ENCODE results near the gene YWHAH.
"Not testable (repeated sequence)": the region's sequence is repeated elsewhere in the genome, so short reads cannot be mapped to it uniquely, and the experiment has no call there.

YWHAH gene

DNA sequence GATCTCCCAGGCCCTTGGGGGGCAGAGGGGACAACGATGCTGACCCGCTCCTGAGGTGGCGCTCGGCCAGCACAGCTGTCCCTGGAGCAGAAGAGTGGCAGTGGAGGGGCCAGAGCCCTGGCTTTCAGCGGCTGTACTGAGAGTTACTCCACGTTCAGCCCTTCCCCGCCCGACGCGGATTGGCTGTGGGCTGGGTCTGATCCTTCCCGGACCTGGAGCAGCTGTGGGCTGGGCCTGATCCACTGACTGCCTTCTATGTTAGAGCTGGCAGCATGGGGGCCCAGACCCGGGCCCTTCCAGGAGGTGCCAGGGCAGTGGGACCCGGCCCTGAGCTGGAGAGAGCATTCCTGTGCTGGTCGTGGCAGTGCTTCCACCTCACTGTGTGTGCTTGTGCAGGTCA is 27.8 kb downstream of the YWHAH start:
- TF ChIP-seq, protein P1, sequence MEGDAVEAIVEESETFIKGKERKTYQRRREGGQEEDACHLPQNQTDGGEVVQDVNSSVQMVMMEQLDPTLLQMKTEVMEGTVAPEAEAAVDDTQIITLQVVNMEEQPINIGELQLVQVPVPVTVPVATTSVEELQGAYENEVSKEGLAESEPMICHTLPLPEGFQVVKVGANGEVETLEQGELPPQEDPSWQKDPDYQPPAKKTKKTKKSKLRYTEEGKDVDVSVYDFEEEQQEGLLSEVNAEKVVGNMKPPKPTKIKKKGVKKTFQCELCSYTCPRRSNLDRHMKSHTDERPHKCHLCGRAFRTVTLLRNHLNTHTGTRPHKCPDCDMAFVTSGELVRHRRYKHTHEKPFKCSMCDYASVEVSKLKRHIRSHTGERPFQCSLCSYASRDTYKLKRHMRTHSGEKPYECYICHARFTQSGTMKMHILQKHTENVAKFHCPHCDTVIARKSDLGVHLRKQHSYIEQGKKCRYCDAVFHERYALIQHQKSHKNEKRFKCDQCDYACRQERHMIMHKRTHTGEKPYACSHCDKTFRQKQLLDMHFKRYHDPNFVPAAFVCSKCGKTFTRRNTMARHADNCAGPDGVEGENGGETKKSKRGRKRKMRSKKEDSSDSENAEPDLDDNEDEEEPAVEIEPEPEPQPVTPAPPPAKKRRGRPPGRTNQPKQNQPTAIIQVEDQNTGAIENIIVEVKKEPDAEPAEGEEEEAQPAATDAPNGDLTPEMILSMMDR (conservative IDR thresholded peaks at IDR 0.05; ENCODE audit: control insufficient read depth, insufficient read depth, low read depth, low read length) = no peak
- DNase-seq (ENCODE audit: low read depth) = no peak
- H3K4me3 ChIP-seq (ENCODE audit: control insufficient read depth, low read depth, low read length) = no peak overlapping the region

GRCh38 chr22:31973739-31974138 is 29.4 kb downstream of the YWHAH start:
- no peak overlapping the region for H3K4me3 ChIP-seq (ENCODE audit: control insufficient read depth, low read depth, low read length)
- no peak for DNase-seq (ENCODE audit: low read depth)
- TF ChIP-seq, protein P1 (conservative IDR thresholded peaks at IDR 0.05; ENCODE audit: control insufficient read depth, insufficient read depth, low read depth, low read length) = no peak

DNA sequence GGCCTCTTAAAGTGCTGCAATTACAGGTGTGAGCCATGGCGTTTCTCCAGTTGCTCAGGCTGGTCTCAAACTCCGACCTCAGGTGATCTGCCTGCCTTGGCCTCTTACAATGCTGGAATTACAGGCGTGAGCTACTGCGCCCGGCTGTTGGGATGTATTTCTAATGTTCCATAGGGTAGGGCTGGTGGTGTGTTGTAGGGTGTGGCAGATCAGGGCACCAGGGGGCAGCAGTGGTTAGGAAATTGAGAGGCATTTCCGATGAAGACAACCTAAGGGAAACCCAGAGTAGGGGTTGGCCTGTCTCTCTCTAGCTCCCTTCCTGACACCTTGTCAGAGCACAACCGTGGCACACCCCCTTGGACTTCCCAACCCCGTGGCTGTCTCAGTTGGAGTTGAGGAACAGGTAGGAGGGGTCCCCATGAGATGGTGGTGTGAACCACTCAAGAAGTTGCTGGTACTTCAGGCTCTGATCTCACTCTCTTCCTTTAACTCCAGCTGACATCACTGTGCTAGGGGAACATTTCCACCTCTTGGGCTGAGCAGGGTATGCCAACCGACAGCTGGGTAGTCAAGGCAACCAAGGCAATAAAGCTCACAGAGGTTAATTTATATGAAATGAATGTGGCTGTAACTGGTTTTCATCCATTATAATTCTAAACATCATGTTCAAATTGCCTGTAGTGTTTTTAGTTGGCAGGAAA is 33.0 kb downstream of the YWHAH start:
- TF ChIP-seq, protein P1 (conservative IDR thresholded peaks at IDR 0.05; ENCODE audit: control insufficient read depth, insufficient read depth, low read depth, low read length) = peak; percentile 74
- DNase-seq (ENCODE audit: low read depth) = peak; percentile 59

GRCh38 chr22:31977939-31978338 is 33.6 kb downstream of the YWHAH start:
- TF ChIP-seq, protein P1 (conservative IDR thresholded peaks at IDR 0.05; ENCODE audit: control insufficient read depth, insufficient read depth, low read depth, low read length) = no peak
- no peak for DNase-seq (ENCODE audit: low read depth)
- H3K4me3 ChIP-seq (ENCODE audit: control insufficient read depth, low read depth, low read length) = no peak overlapping the region

More for the DNA sequence above, 33.0 kb downstream of the YWHAH start:
- no peak overlapping the region for H3K4me3 ChIP-seq (ENCODE audit: control insufficient read depth, low read depth, low read length)

DNA sequence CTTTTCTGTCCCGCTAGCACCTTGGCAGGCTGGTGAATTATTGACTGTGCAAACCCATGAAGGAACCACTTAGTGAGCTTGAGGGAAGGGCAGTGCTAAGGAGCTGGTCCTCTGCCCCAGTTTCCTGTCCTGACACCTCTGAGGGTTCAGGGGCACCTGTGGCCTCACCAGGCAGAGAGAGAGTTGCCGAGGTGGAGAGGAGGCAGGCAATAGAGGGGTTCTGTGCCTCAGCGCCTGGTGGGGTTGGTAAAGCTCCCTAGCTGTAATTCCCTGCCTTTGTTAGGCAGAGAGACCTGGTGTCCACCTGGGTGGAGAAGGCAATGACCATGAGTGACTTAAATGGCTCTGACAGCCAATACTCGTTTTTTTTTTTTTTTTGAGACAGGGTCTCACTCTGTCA is 36.3 kb downstream of the YWHAH start:
- no peak for DNase-seq (ENCODE audit: low read depth)
- no peak overlapping the region for H3K4me3 ChIP-seq (ENCODE audit: control insufficient read depth, low read depth, low read length)
- TF ChIP-seq, protein P1 (conservative IDR thresholded peaks at IDR 0.05; ENCODE audit: control insufficient read depth, insufficient read depth, low read depth, low read length) = no peak

GRCh38 chr22:31981976-31982375 is 37.6 kb downstream of the YWHAH start:
- DNase-seq (ENCODE audit: low read depth); H3K4me3 ChIP-seq (ENCODE audit: control insufficient read depth, low read depth, low read length): not testable (repeated sequence)

- DNase-seq (ENCODE audit: low read depth) = no peak
- no peak overlapping the region for H3K4me3 ChIP-seq (ENCODE audit: control insufficient read depth, low read depth, low read length)
- TF ChIP-seq, protein P1 (conservative IDR thresholded peaks at IDR 0.05; ENCODE audit: control insufficient read depth, insufficient read depth, low read depth, low read length) = no peak
These were observed 39.7 kb downstream of the YWHAH start for GRCh38 chr22:31983911-31984656.

All from fibroblast of mammary gland (primary cell).